CD4-positive, alpha-beta T cell treated with Interleukin-4 for 1 hour (primary cell): Measurements from ENCODE around the gene DDX39B.
A peak's percentile ranks its signal among the peaks of the same experiment; 100 is the strongest.
"Not testable (repeated sequence)": the region's sequence is repeated elsewhere in the genome, so short reads cannot be mapped to it uniquely, and the experiment has no call there.

Experiments used
- DNase-seq, 2 donors: peaks; one replicate each; pipeline ENCODE4 v3.0.0-alpha.2; 2020 to 2022

Gene DDX39B

GRCh38 chr6:31541658-31542521 is at the start of gene DDX39B:
Gene DDX39B, minus strand, starts transcription at chr6:31542003. Its CDS starts 1,471 bp downstream, at chr6:31540532.
- DNase-seq = peak; percentile 96

GRCh38 chr6:31590691-31591090 is 48.9 kb upstream of the DDX39B start:
- not testable (repeated sequence) for DNase-seq

- DNase-seq = no peak
Measured at GRCh38 chr6:31588871-31589650, 47.3 kb upstream of the DDX39B start.

GRCh38 chr6:31587791-31588777 is 46.3 kb upstream of the DDX39B start:
- peak in 1 of 2 donors; percentile 24 for DNase-seq

GRCh38 chr6:31586599-31587281 is 44.9 kb upstream of the DDX39B start:
- peak; percentile 54 to 58 for DNase-seq

GRCh38 chr6:31586008-31586407 is 44.2 kb upstream of the DDX39B start, which contains the start of gene LST1:
Gene LST1, plus strand, starts transcription at chr6:31586277. Its CDS starts 1,023 bp downstream, at chr6:31587300.
- peak in 1 of 2 donors; percentile 29 for DNase-seq

- peak; percentile 67 to 71 for DNase-seq
Measured at GRCh38 chr6:31585491-31585890, 43.7 kb upstream of the DDX39B start.

GRCh38 chr6:31582230-31582643 is 40.4 kb upstream of the DDX39B start, which contains the start of gene LTB:
Gene LTB, minus strand, starts transcription at chr6:31582424. Its CDS starts 7 bp downstream, at chr6:31582417.
- peak; percentile 82 to 83 for DNase-seq

- peak in 1 of 2 donors; percentile 16 for DNase-seq
Measured at GRCh38 chr6:31581434-31582229, 39.8 kb upstream of the DDX39B start.

- peak; percentile 88 for DNase-seq
Measured at GRCh38 chr6:31580807-31581433, 39.1 kb upstream of the DDX39B start.

GRCh38 chr6:31580438-31580740 is 38.6 kb upstream of the DDX39B start:
- DNase-seq = no peak

- peak in 1 of 2 donors; percentile 39 for DNase-seq
Measured at GRCh38 chr6:31579546-31580437, 38.0 kb upstream of the DDX39B start.

GRCh38 chr6:31579119-31579505 is 37.3 kb upstream of the DDX39B start:
- peak in 1 of 2 donors; percentile 29 for DNase-seq

- DNase-seq = peak in 1 of 2 donors; percentile 36
Measured at GRCh38 chr6:31578184-31579118, 36.6 kb upstream of the DDX39B start.

GRCh38 chr6:31577579-31577966 is 35.8 kb upstream of the DDX39B start:
- DNase-seq = peak in 1 of 2 donors; percentile 16

GRCh38 chr6:31576897-31577578 is 35.2 kb upstream of the DDX39B start:
- DNase-seq = peak; percentile 53 to 69

- DNase-seq = peak in 1 of 2 donors; percentile 31
Measured at GRCh38 chr6:31575952-31576685, 34.3 kb upstream of the DDX39B start.
